CD4-positive, alpha-beta T cell (primary cell): ENCODE measurements around the gene TM4SF18. TPM values are rescaled to one million over a fixed set of nuclear protein-coding genes. Genes with fewer than 3 reads are reported as not detected.

Source experiments
- ATAC-seq: fragments of 200-7000 bp; cut with Tn5 transposase; one replicate; pipeline ENCODE4 v1.10.0; 2022; ENCODE audit warnings: mild to moderate bottlenecking; ENCODE audit not compliant: poor library complexity
- CTCF ChIA-PET: fragments of 350-600 bp; sonication (Branson Sonifier 250); formaldehyde crosslinking; loops from one replicate; lab custom pipeline; 2021; ENCODE audit warnings: antibody characterized with exemption, inconsistent platforms; lab: Charles Lee
- POLR2A ChIA-PET: fragments of 350-600 bp; sonication (Branson Sonifier 250); formaldehyde crosslinking; loops from one replicate; lab custom pipeline; 2021; ENCODE audit warnings: antibody characterized with exemption, inconsistent platforms; lab: Charles Lee
- DNase-seq, 14 experiments: peaks; one replicate each; pipeline ENCODE4 v3.0.0-alpha.2; 2013 to 2020; ENCODE audit warnings: mixed read lengths in 2 of 14
- H3K27ac ChIP-seq, 2 donors: one replicate each; pipeline versions ENCODE4 v1.5.1 to v1.7.0; 2013; ENCODE audit warnings: low read length in 2 of 2, low read depth in 1 of 2, mild to moderate bottlenecking in 1 of 2
- H3K27me3 ChIP-seq, 2 experiments: 1 replicate in 1 of 2; 2 replicates in 1 of 2; pipeline versions ENCODE4 v1.6.1 to v1.7.0; 2013; ENCODE audit warnings: low read length in 2 of 2, control low read depth in 1 of 2, mild to moderate bottlenecking in 1 of 2, moderate library complexity in 1 of 2; ENCODE audit not compliant: insufficient read depth in 2 of 2, control insufficient read depth in 1 of 2
- H3K36me3 ChIP-seq: one replicate; pipeline ENCODE4 v1.6.1; 2013; ENCODE audit warnings: low read length, control low read depth; ENCODE audit not compliant: insufficient read depth
- H3K4me1 ChIP-seq: one replicate; pipeline ENCODE4 v1.6.1; 2013; ENCODE audit warnings: low read length, control low read depth; ENCODE audit not compliant: insufficient read depth
- H3K4me3 ChIP-seq: one replicate; pipeline ENCODE4 v1.5.1; 2013; ENCODE audit warnings: mild to moderate bottlenecking, low read length, moderate library complexity
- H3K9me3 ChIP-seq, 2 experiments: 1 replicate in 1 of 2; 2 replicates in 1 of 2; pipeline versions ENCODE4 v1.6.1 to v1.7.0; 2013; ENCODE audit warnings: low read length in 2 of 2, mild to moderate bottlenecking in 2 of 2, control low read depth in 1 of 2, moderate library complexity in 1 of 2; ENCODE audit not compliant: control insufficient read depth in 1 of 2, insufficient read depth in 1 of 2
- H3K27ac Mint-ChIP-seq: one replicate; pipeline ENCODE4 v1.8.0; 2020; ENCODE audit warnings: mixed read lengths
- H3K27me3 Mint-ChIP-seq: one replicate; pipeline ENCODE4 v1.8.0; 2021; ENCODE audit warnings: mixed read lengths
- H3K36me3 Mint-ChIP-seq: one replicate; pipeline ENCODE4 v1.8.0; 2021; ENCODE audit warnings: low read depth, mixed read lengths
- H3K4me1 Mint-ChIP-seq: one replicate; pipeline ENCODE4 v1.8.0; 2021; ENCODE audit warnings: low read depth, mixed read lengths
- H3K4me3 Mint-ChIP-seq: one replicate; pipeline ENCODE4 v1.8.0; 2020; ENCODE audit warnings: mild to moderate bottlenecking, mixed read lengths
- H3K9me3 Mint-ChIP-seq: one replicate; pipeline ENCODE4 v1.8.0; 2020; ENCODE audit warnings: mixed read lengths
- CTCF ChIP-seq: fragments of 200-600 bp; IDR thresholded peaks from one replicate; pipeline ENCODE4 v1.8.0; 2022; ENCODE audit warnings: antibody characterized with exemption, mild to moderate bottlenecking
- intact Hi-C, 2 experiments: fragments of 100-400 bp; cut with DNase I in 1 of 2; cut with micrococcal nuclease in 1 of 2; formaldehyde crosslinking; loops; one replicate each; pipeline versions ENCODE4 v1.15.1 to v1.9.0; 2023 to 2025; cut with DNase I, micrococcal nuclease
- total RNA-seq, 174 experiments: library from RNA in 2 of 174; stranded (reverse) in 2 of 174; gene quantifications; one replicate each; pipeline ENCODE4 v1.2.3 and lab custom pipeline; 2021 to 2026

Gene TM4SF18
- total RNA-seq, 2 experiments from 2014 or later: not detected

DNA sequence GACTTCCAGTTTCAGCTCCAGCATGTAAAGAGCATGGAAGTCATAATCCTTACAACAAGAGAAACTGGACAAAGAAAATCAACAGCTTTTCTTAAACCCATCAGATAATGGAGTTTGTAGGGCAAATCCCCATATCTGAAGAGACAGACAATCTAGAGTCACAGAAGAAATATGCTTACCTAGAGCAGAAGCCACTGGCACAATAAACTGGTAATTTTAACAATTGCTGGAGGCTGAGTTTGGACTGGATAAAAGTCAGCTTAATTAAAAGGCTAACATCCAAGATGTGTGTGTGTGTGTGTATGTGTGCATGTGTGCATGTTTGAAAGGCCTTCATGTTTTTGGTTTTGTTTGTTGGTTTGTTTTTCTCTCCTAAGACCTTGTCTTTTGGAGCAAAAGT lies 50.6 kb downstream of the TM4SF18 start:
- H3K4me1 Mint-ChIP-seq: peaks cover 1% of the 10 kb centered on the region
- no peak for TF ChIP-seq CTCF
- no peak overlapping the region for H3K4me3 Mint-ChIP-seq
- POLR2A ChIA-PET: no interaction called here
- no peaks in the 10 kb centered on the region for H3K9me3 Mint-ChIP-seq
- CTCF ChIA-PET: no interaction called here
- H3K36me3 Mint-ChIP-seq: no peaks in the 10 kb centered on the region
- intact Hi-C loops: no loop called here
- ATAC-seq (no peak), DNase-seq (no peak)
- Histone ChIP-seq H3K27me3 (no peaks in the 10 kb centered on the region), H3K36me3 (no peaks in the 10 kb centered on the region), H3K4me3 (no peak overlapping the region), H3K9me3 (no peaks in the 10 kb centered on the region), H3K27ac (no peak overlapping the region), H3K4me1 (no peaks in the 10 kb centered on the region)
- no peak overlapping the region for H3K27ac Mint-ChIP-seq
- H3K27me3 Mint-ChIP-seq: no peaks in the 10 kb centered on the region

- POLR2A ChIA-PET: no interaction called here
- Mint-ChIP-seq H3K27ac (no peak overlapping the region), H3K36me3 (no peaks in the 10 kb centered on the region), H3K4me1 (peaks cover 7% of the 10 kb centered on the region), H3K27me3 (no peaks in the 10 kb centered on the region), H3K4me3 (no peak overlapping the region), H3K9me3 (no peaks in the 10 kb centered on the region)
- CTCF ChIA-PET: no interaction called here
- DNase-seq: no peak
- H3K36me3 ChIP-seq: no peaks in the 10 kb centered on the region
- no peaks in the 10 kb centered on the region for H3K4me1 ChIP-seq
- H3K27me3 ChIP-seq: no peaks in the 10 kb centered on the region
- TF ChIP-seq CTCF: no peak
- no peak for ATAC-seq
- no peak overlapping the region for H3K4me3 ChIP-seq
- H3K27ac ChIP-seq: no peak overlapping the region
- intact Hi-C loops: no loop called here
- no peaks in the 10 kb centered on the region for H3K9me3 ChIP-seq
Measured at GRCh38 chr3:149282322-149282721, 51.1 kb downstream of the TM4SF18 start.

- Histone ChIP-seq H3K27me3 (no peaks in the 10 kb centered on the region), H3K36me3 (no peaks in the 10 kb centered on the region), H3K27ac (no peak overlapping the region), H3K4me3 (no peak overlapping the region), H3K9me3 (no peaks in the 10 kb centered on the region), H3K4me1 (no peaks in the 10 kb centered on the region)
- H3K4me1 Mint-ChIP-seq: peaks cover 11% of the 10 kb centered on the region
- ATAC-seq (no peak), DNase-seq (no peak)
- H3K27me3 Mint-ChIP-seq: no peaks in the 10 kb centered on the region
- TF ChIP-seq CTCF: no peak
- H3K9me3 Mint-ChIP-seq: no peaks in the 10 kb centered on the region
- CTCF ChIA-PET: interaction anchor here (1.3 kb wide), 1 partner anchor 9 kb away, joined by 3 read pairs; no protein-coding TSS in a partner anchor
- no peaks in the 10 kb centered on the region for H3K36me3 Mint-ChIP-seq
- H3K4me3 Mint-ChIP-seq: no peak overlapping the region
- POLR2A ChIA-PET: no interaction called here
- intact Hi-C loops: no loop called here
- H3K27ac Mint-ChIP-seq: no peak overlapping the region
Measured at GRCh38 chr3:149280671-149281349, 52.6 kb downstream of the TM4SF18 start.
